Measurements from ENCODE around the gene FOLR3. TPM values are rescaled to one million over a fixed set of nuclear protein-coding genes. Genes with fewer than 3 reads are reported as not detected.
"Not testable (repeated sequence)": the region's sequence is repeated elsewhere in the genome, so short reads cannot be mapped to it uniquely, and the experiment has no call there.

FOLR3 gene
- total RNA-seq, 1 experiment from 2014 or later, result not detected

DNA sequence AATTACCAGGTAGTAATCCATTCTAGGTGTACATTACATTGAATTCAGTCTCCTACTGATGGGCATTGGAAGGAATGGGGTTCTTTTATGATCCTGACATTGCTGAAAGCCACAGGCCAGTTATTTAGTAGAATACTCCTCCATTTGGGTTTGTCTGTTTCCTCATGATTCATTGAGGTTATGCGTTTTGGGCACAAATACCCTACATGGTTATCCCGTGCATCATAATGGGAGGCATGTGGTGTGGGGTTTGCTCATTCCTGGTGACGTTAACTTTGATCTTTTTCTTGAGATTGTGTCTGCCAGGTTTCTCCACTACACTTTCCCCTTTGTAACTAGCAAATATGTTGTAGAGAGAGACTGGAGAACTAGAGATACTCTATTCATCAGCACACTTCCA is 5.5 kb downstream of the FOLR3 start:
- no peak for DNase-seq

DNA sequence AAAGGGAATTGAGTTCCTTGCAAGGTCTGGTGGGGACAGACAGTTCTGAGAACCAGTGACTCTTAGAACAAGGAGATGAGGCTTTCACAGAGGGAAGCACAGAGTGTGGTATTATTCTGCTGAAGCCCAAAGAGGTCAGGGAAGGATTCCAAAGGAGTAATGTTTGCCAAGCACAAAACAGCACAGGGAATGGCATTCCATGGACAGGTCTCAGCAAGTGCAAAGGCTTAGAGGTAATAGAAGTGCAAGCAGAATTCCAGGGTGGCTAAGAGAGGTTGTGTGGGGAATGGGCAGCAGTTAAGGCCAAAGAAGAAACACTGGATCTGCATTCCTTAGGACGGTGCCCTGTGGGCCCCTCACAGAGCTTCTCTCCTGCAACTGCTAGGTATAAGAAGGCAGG is 6.6 kb downstream of the FOLR3 start:
- not testable (repeated sequence) for H3K9me2 ChIP-seq (replicated peaks; ENCODE audit: insufficient read depth, low read length); H3K4me2 ChIP-seq (ENCODE audit: low read depth, low read length, poor library complexity, severe bottlenecking); H3K4me3 ChIP-seq (ENCODE audit: low read length); H3K4me1 ChIP-seq (ENCODE audit: low read length); H3K36me3 ChIP-seq (ENCODE audit: insufficient read depth, low read length); H3K27me3 ChIP-seq (ENCODE audit: low read length); H3K27ac ChIP-seq (ENCODE audit: low read length); H4K20me1 ChIP-seq (ENCODE audit: insufficient read depth, low read depth, low read length); H3K9ac ChIP-seq (ENCODE audit: low read length); H2AFZ ChIP-seq (ENCODE audit: low read length); H3K79me2 ChIP-seq (ENCODE audit: low read length); DNase-seq; H3K9me3 ChIP-seq (ENCODE audit: low read length)

More for the DNA sequence above, 5.5 kb downstream of the FOLR3 start:
- no peaks in the 10 kb centered on the region for H4K20me1 ChIP-seq (ENCODE audit: insufficient read depth, low read depth, low read length)
- H2AFZ ChIP-seq (ENCODE audit: low read length), result no peak overlapping the region
- no peak overlapping the region for H3K27ac ChIP-seq (ENCODE audit: low read length)
- H3K4me1 ChIP-seq (ENCODE audit: low read length), result peaks cover 6% of the 10 kb centered on the region; the same call in 1 of the 2 replicates
- H3K27me3 ChIP-seq (ENCODE audit: low read length), result no peaks in the 10 kb centered on the region
- H3K9me3 ChIP-seq (ENCODE audit: low read length), result no peaks in the 10 kb centered on the region
- H3K36me3 ChIP-seq (ENCODE audit: insufficient read depth, low read length), result no peaks in the 10 kb centered on the region
- no peaks in the 10 kb centered on the region for H3K9me2 ChIP-seq (replicated peaks; ENCODE audit: insufficient read depth, low read length)
- H3K4me2 ChIP-seq (ENCODE audit: low read depth, low read length, poor library complexity, severe bottlenecking), result no peak overlapping the region
- H3K9ac ChIP-seq (ENCODE audit: low read length), result no peak overlapping the region
- no peak overlapping the region for H3K4me3 ChIP-seq (ENCODE audit: low read length)
- no peaks in the 10 kb centered on the region for H3K79me2 ChIP-seq (ENCODE audit: low read length)

DNA sequence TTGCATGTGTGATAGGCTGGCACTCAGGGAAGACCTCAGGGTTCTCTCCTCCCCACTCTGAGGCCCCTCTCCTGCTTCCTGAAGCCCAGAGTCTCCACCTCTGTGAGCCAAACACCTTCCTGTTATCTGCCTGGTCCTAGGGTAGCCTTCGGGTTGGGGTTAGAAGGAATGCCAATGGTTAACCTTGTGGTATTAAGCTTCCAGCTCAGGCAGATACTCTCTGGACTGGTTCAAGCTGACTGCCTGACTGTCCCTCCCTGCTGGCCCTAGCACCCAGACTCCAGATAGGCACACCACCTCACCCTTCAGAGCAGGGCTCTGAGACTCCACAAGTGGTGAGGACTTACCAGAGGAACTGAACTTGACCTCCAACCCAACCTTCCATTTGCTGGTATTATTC is 7.0 kb downstream of the FOLR3 start:
- H3K4me2 ChIP-seq (ENCODE audit: low read depth, low read length, poor library complexity, severe bottlenecking); H3K9ac ChIP-seq (ENCODE audit: low read length); H3K4me1 ChIP-seq (ENCODE audit: low read length); H4K20me1 ChIP-seq (ENCODE audit: insufficient read depth, low read depth, low read length); H2AFZ ChIP-seq (ENCODE audit: low read length); H3K9me2 ChIP-seq (replicated peaks; ENCODE audit: insufficient read depth, low read length); H3K27me3 ChIP-seq (ENCODE audit: low read length); H3K9me3 ChIP-seq (ENCODE audit: low read length); H3K36me3 ChIP-seq (ENCODE audit: insufficient read depth, low read length); H3K27ac ChIP-seq (ENCODE audit: low read length); H3K4me3 ChIP-seq (ENCODE audit: low read length); DNase-seq; H3K79me2 ChIP-seq (ENCODE audit: low read length): not testable (repeated sequence)

DNA sequence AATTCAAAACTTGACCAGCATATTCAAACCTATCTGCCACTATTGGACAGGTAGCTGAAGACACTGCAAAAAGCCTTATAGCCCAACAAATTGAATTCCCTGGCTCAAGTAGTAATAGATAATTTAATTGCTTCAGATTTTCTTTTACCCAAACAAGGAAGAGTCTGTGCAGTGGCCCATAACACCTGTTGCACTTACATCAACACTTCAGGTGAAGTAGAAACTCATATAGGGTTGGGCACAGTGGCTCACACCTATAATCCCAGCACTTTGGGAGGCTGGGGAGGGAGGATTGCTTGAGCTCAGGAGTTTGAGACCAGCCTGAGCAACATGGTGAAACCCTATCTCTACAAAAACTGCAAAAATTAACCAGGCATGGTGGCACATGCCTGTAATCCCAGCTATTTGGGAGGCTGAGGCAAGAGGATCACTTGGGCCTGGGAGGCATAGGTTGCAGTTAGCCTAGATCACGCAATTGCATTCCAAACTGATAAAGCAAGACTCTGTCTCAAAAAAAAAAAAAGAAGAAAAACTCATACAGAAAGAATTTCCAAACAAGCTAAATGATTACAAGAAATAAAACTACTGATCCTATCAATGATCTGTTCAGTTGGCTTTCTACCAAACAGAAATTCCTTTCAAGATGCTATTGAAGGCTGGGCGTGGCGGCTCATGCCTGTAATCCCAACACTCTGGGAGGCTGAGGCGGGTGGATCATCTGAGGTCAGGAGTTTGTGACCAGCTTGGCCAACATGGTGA is 9.5 kb downstream of the FOLR3 start:
- no peaks in the 10 kb centered on the region for H3K9me2 ChIP-seq (replicated peaks; ENCODE audit: insufficient read depth, low read length)
- H3K4me2 ChIP-seq (ENCODE audit: low read depth, low read length, poor library complexity, severe bottlenecking), result no peak overlapping the region
- no peaks in the 10 kb centered on the region for H3K9me3 ChIP-seq (ENCODE audit: low read length)
- H3K79me2 ChIP-seq (ENCODE audit: low read length), result no peaks in the 10 kb centered on the region
- H3K9ac ChIP-seq (ENCODE audit: low read length), result no peak overlapping the region
- H3K27ac ChIP-seq (ENCODE audit: low read length), result no peak overlapping the region
- H2AFZ ChIP-seq (ENCODE audit: low read length), result no peak overlapping the region
- H3K4me1 ChIP-seq (ENCODE audit: low read length), result peaks cover 6% of the 10 kb centered on the region; the same call in 1 of the 2 replicates
- no peaks in the 10 kb centered on the region for H3K36me3 ChIP-seq (ENCODE audit: insufficient read depth, low read length)
- H3K27me3 ChIP-seq (ENCODE audit: low read length), result no peaks in the 10 kb centered on the region
- no peaks in the 10 kb centered on the region for H4K20me1 ChIP-seq (ENCODE audit: insufficient read depth, low read depth, low read length)
- H3K4me3 ChIP-seq (ENCODE audit: low read length), result no peak overlapping the region
- DNase-seq, result no peak

DNA sequence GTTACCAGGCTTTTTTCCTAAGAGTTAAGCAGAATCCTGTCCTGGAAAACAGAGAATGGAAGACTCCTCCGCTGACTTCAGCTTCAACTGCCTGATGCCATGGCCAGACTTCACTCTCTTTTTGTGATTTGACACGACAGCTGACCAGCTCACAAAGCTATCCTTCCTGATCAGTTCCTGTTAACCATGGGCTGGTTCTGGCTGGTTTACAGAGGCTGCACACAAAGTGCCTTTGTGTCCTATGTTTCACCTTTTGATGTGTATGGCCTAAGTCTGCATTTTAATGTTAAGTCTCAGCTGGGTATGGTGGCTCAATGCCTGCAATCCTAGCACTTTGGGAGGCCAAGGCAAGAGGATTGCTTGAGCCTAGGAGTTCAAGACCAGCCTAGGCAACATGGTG is 11.1 kb downstream of the FOLR3 start:
- H3K27me3 ChIP-seq (ENCODE audit: low read length), result no peaks in the 10 kb centered on the region
- H4K20me1 ChIP-seq (ENCODE audit: insufficient read depth, low read depth, low read length), result no peaks in the 10 kb centered on the region
- H3K4me2 ChIP-seq (ENCODE audit: low read depth, low read length, poor library complexity, severe bottlenecking), result no peak overlapping the region
- H3K9me3 ChIP-seq (ENCODE audit: low read length), result no peaks in the 10 kb centered on the region
- no peak overlapping the region for H3K27ac ChIP-seq (ENCODE audit: low read length)
- H3K36me3 ChIP-seq (ENCODE audit: insufficient read depth, low read length), result no peaks in the 10 kb centered on the region
- DNase-seq, result no peak
- no peak overlapping the region for H2AFZ ChIP-seq (ENCODE audit: low read length)
- no peaks in the 10 kb centered on the region for H3K9me2 ChIP-seq (replicated peaks; ENCODE audit: insufficient read depth, low read length)
- peaks cover 6% of the 10 kb centered on the region; the same call in 1 of the 2 replicates for H3K4me1 ChIP-seq (ENCODE audit: low read length)
- H3K4me3 ChIP-seq (ENCODE audit: low read length), result no peak overlapping the region
- H3K9ac ChIP-seq (ENCODE audit: low read length), result no peak overlapping the region
- H3K79me2 ChIP-seq (ENCODE audit: low read length), result no peaks in the 10 kb centered on the region

DNA sequence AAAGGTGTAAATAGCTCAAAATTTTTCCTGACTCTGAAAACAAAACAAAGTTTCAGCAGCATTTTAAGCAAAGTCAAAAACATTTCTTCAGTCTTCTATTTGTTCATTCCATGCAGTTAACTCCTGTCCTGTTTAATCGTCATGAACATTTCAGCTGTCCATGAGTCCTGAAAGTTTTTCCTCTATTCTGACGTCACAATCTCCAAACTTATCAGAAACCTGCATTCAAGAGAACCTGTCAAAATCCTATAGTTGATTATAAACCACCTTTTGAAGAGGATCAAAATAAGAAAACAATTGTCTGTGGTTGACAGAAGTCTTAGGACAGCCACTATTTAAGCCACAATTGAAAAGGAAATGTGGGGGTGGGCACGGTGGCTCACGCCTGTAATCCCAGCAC is 15.4 kb downstream of the FOLR3 start:
- H3K4me3 ChIP-seq (ENCODE audit: low read length), result no peak overlapping the region
- no peak overlapping the region for H3K27ac ChIP-seq (ENCODE audit: low read length)
- no peaks in the 10 kb centered on the region for H4K20me1 ChIP-seq (ENCODE audit: insufficient read depth, low read depth, low read length)
- no peaks in the 10 kb centered on the region for H3K4me1 ChIP-seq (ENCODE audit: low read length)
- no peak overlapping the region for H2AFZ ChIP-seq (ENCODE audit: low read length)
- H3K27me3 ChIP-seq (ENCODE audit: low read length), result no peaks in the 10 kb centered on the region
- H3K9me2 ChIP-seq (replicated peaks; ENCODE audit: insufficient read depth, low read length), result no peaks in the 10 kb centered on the region
- H3K79me2 ChIP-seq (ENCODE audit: low read length), result no peaks in the 10 kb centered on the region
- no peak overlapping the region for H3K9ac ChIP-seq (ENCODE audit: low read length)
- H3K36me3 ChIP-seq (ENCODE audit: insufficient read depth, low read length), result no peaks in the 10 kb centered on the region
- no peaks in the 10 kb centered on the region for H3K9me3 ChIP-seq (ENCODE audit: low read length)
- DNase-seq, result no peak
- no peak overlapping the region for H3K4me2 ChIP-seq (ENCODE audit: low read depth, low read length, poor library complexity, severe bottlenecking)

DNA sequence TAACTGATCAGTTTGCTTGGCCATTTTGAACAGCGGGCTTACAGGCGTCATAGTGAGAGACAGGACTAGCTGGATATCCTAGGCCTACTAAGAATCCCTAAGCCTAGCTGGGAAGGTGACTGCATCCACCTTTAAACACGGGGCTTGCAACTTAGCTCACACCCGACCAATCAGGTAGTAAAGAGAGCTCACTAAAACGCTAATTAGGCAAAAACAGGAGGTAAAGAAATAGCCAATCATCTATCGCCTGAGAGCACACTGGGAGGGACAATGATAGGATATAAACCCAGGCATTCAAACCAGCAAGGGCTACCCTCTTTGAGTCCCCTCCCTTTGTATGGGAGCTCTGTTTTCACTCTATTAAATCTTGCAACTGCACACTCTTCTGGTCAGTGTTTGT is 18.3 kb downstream of the FOLR3 start:
- not testable (repeated sequence) for H2AFZ ChIP-seq (ENCODE audit: low read length); H3K9ac ChIP-seq (ENCODE audit: low read length); H3K4me1 ChIP-seq (ENCODE audit: low read length); H4K20me1 ChIP-seq (ENCODE audit: insufficient read depth, low read depth, low read length); H3K27ac ChIP-seq (ENCODE audit: low read length); H3K9me3 ChIP-seq (ENCODE audit: low read length); H3K27me3 ChIP-seq (ENCODE audit: low read length); H3K4me2 ChIP-seq (ENCODE audit: low read depth, low read length, poor library complexity, severe bottlenecking); DNase-seq; H3K79me2 ChIP-seq (ENCODE audit: low read length); H3K9me2 ChIP-seq (replicated peaks; ENCODE audit: insufficient read depth, low read length); H3K4me3 ChIP-seq (ENCODE audit: low read length); H3K36me3 ChIP-seq (ENCODE audit: insufficient read depth, low read length)

DNA sequence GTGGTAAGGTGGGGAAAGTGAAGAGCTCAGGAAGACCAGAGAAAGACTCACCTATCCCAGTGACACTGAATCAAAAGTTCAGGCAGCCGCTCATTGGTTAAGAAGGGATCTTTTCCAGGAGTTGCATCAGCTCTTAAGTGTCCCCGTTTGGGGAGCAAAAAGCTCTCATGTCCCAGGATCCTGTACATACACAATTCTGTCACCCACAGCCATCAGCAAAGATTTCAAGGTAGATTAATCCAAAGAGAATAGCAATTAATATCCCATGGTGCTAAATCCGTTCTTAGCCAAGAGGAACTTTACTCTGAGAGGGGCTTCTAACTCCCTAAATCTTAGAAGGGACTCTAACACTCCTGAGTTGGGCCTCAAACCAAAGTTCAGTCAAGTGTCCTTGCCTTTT is 19.3 kb downstream of the FOLR3 start:
- no peak for DNase-seq

More for the DNA sequence above, 19.3 kb downstream of the FOLR3 start:
- Histone ChIP-seq H4K20me1 (ENCODE audit: insufficient read depth, low read depth, low read length) (no peaks in the 10 kb centered on the region), H3K27ac (ENCODE audit: low read length) (no peak overlapping the region), H3K9ac (ENCODE audit: low read length) (no peak overlapping the region), H3K36me3 (ENCODE audit: insufficient read depth, low read length) (no peaks in the 10 kb centered on the region), H3K79me2 (ENCODE audit: low read length) (no peaks in the 10 kb centered on the region), H3K9me3 (ENCODE audit: low read length) (no peaks in the 10 kb centered on the region), H3K4me1 (ENCODE audit: low read length) (no peaks in the 10 kb centered on the region), H3K4me2 (ENCODE audit: low read depth, low read length, poor library complexity, severe bottlenecking) (no peak overlapping the region), H3K9me2 (replicated peaks; ENCODE audit: insufficient read depth, low read length) (no peaks in the 10 kb centered on the region), H3K4me3 (ENCODE audit: low read length) (no peak overlapping the region), H2AFZ (ENCODE audit: low read length) (no peak overlapping the region), H3K27me3 (ENCODE audit: low read length) (no peaks in the 10 kb centered on the region)

Measured in Karpas-422 (cell line).